GM23338 (cell line): Measurements from ENCODE around the gene OR56A4. TPM values are rescaled to one million over a fixed set of nuclear protein-coding genes. Genes with fewer than 3 reads are reported as not detected.

Experiments
- ATAC-seq: fragments of 200-7000 bp; cut with Tn5 transposase; 3 replicates; pipeline ENCODE4 v1.9.1; 2020
- DNase-seq: peaks from one replicate; pipeline ENCODE4 v3.0.0-alpha.2; 2015; ENCODE audit warnings: low spot score
- H2AFZ ChIP-seq: fragments of 200-600 bp; sonication (generic); 2 replicates; pipeline ENCODE4 v1.8.0; 2016; ENCODE audit warnings: antibody characterized with exemption, mild to moderate bottlenecking, moderate library complexity
- H3F3A ChIP-seq: fragments of 200-600 bp; sonication (generic); replicated peaks from 2 replicates; pipeline ENCODE4 v1.8.0; 2017; ENCODE audit warnings: antibody characterized with exemption, mixed run types, low read depth
- H3K27ac ChIP-seq: fragments of 200-600 bp; sonication (generic); 2 replicates; pipeline ENCODE4 v1.6.1; 2016; ENCODE audit warnings: low read depth
- H3K27me3 ChIP-seq: fragments of 200-600 bp; sonication (generic); 2 replicates; pipeline ENCODE4 v1.8.0; 2016; ENCODE audit warnings: mild to moderate bottlenecking, mixed run types, moderate library complexity; ENCODE audit not compliant: insufficient read depth
- H3K36me3 ChIP-seq: fragments of 200-600 bp; sonication (generic); 2 replicates; pipeline ENCODE4 v1.8.0; 2016; ENCODE audit warnings: mild to moderate bottlenecking; ENCODE audit not compliant: insufficient read depth
- H3K4me1 ChIP-seq: fragments of 200-600 bp; sonication (generic); 2 replicates; pipeline ENCODE4 v1.8.0; 2016; ENCODE audit warnings: mild to moderate bottlenecking, moderate library complexity; ENCODE audit not compliant: insufficient read depth
- H3K4me2 ChIP-seq: fragments of 200-600 bp; sonication (generic); 2 replicates; pipeline ENCODE4 v1.7.1; 2017; ENCODE audit warnings: mixed run types
- H3K4me3 ChIP-seq: fragments of 200-600 bp; sonication (generic); 2 replicates; pipeline ENCODE4 v1.6.1; 2016; ENCODE audit warnings: mixed run types
- H3K79me2 ChIP-seq: fragments of 200-600 bp; sonication (generic); replicated peaks from 2 replicates; pipeline ENCODE4 v1.8.0; 2017; ENCODE audit warnings: mild to moderate bottlenecking; ENCODE audit not compliant: insufficient read depth
- H3K9me2 ChIP-seq: fragments of 200-600 bp; sonication (generic); 2 replicates; pipeline ENCODE4 v1.8.0; 2017; ENCODE audit not compliant: insufficient read depth
- H4K20me1 ChIP-seq: fragments of 200-600 bp; sonication (generic); replicated peaks from 2 replicates; pipeline ENCODE4 v1.8.0; 2017; ENCODE audit warnings: mild to moderate bottlenecking; ENCODE audit not compliant: insufficient read depth
- H3K27ac Mint-ChIP-seq: 2 replicates; pipeline ENCODE4 v1.8.0; 2020; ENCODE audit warnings: inconsistent platforms, mild to moderate bottlenecking, moderate library complexity, mixed read lengths
- H3K27me3 Mint-ChIP-seq: 3 replicates; pipeline ENCODE4 v1.8.0; 2022; ENCODE audit warnings: low read depth, mild to moderate bottlenecking, moderate library complexity, mixed read lengths, inconsistent platforms; ENCODE audit not compliant: insufficient read depth, poor library complexity
- H3K36me3 Mint-ChIP-seq: 3 replicates; pipeline ENCODE4 v1.8.0; 2021; ENCODE audit warnings: low read depth, mild to moderate bottlenecking, inconsistent platforms, moderate library complexity, mixed read lengths
- H3K4me1 Mint-ChIP-seq: 3 replicates; pipeline ENCODE4 v1.8.0; 2020; ENCODE audit warnings: mild to moderate bottlenecking, inconsistent platforms, mixed read lengths
- H3K4me3 Mint-ChIP-seq: 3 replicates; pipeline ENCODE4 v1.8.0; 2021; ENCODE audit warnings: moderate library complexity, mild to moderate bottlenecking, inconsistent platforms, mixed read lengths
- H3K9me3 Mint-ChIP-seq: 3 replicates; pipeline ENCODE4 v1.8.0; 2020; ENCODE audit warnings: moderate library complexity, mild to moderate bottlenecking, inconsistent platforms, mixed read lengths
- EZH2phosphoT487 ChIP-seq: fragments of 200-600 bp; sonication (generic); IDR thresholded peaks from one replicate; pipeline ENCODE4 v1.8.1; 2018; ENCODE audit warnings: antibody characterized with exemption; ENCODE audit not compliant: unreplicated experiment
- POLR2AphosphoS5 ChIP-seq: IDR thresholded peaks from 2 replicates; pipeline ENCODE4 v1.6.1; 2016; ENCODE audit warnings: antibody characterized with exemption, low read depth
- REST ChIP-seq: IDR thresholded peaks from one replicate; pipeline ENCODE4 v1.6.1; 2018; ENCODE audit warnings: antibody characterized with exemption; ENCODE audit not compliant: unreplicated experiment
- STAT1 ChIP-seq: IDR thresholded peaks from one replicate; pipeline ENCODE4 v1.6.1; 2016; ENCODE audit warnings: antibody characterized with exemption; ENCODE audit not compliant: unreplicated experiment
- ZNF331 ChIP-seq: fragments of 250-450 bp; sonication (Bioruptor Pico); IDR thresholded peaks from 2 replicates; pipeline ENCODE4 v1.5.0; 2020; ENCODE audit warnings: low read depth, mild to moderate bottlenecking, moderate library complexity
- long read RNA-seq: library from polyadenylated mRNA; unstranded; transcript quantifications from one replicate; pipeline ENCODE4 v2.0.0, GENCODE V29; 2020; ENCODE audit not compliant: unreplicated experiment
- polyA plus RNA-seq: library from polyadenylated mRNA; unstranded; fragments of >200 nt; fragmentation: Nextera tagmentation; extraction: Ambion mirVana; gene quantifications from 2 replicates; pipeline ENCODE4 v1.2.1, GENCODE V29; 2016
- total RNA-seq: library from RNA; depleted of rRNA; stranded (reverse); fragments of >200 nt; shearing (Covaris generic); gene quantifications from 2 replicates; pipeline ENCODE4 v1.2.3, GENCODE V29; 2014; rRNA removed

Gene OR56A4
- total RNA-seq, result 0.10 and 0.23 TPM in 2 replicates
- polyA plus RNA-seq, result 0.16 and 0.23 TPM in 2 replicates
- long read RNA-seq, result 0 reads

GRCh38 chr11:6006846-6007245, at the start of gene OR56A4:
Gene OR56A4 (minus strand): TSS chr11:6006946. CDS start chr11:6002992, 3,954 bp downstream.
- no peaks in the 10 kb centered on the region for H3K9me2 ChIP-seq
- H4K20me1 ChIP-seq, result no peaks in the 10 kb centered on the region
- no peaks in the 10 kb centered on the region for H3K36me3 Mint-ChIP-seq
- H2AFZ ChIP-seq, result no peak within 1 kb of the TSS
- TF ChIP-seq POLR2AphosphoS5, result no peak
- TF ChIP-seq EZH2phosphoT487, result no peak
- TF ChIP-seq STAT1, result no peak
- TF ChIP-seq ZNF331 (CRISPR knock-in tag), result no peak
- H3K27ac ChIP-seq, result no peak within 1 kb of the TSS
- no peak within 1 kb of the TSS for H3K4me2 ChIP-seq
- no peaks in the 10 kb centered on the region for H3K36me3 ChIP-seq
- no peak within 1 kb of the TSS for H3K4me3 Mint-ChIP-seq
- no peak within 1 kb of the TSS for H3K4me3 ChIP-seq
- H3K9me3 Mint-ChIP-seq, result no peaks in the 10 kb centered on the region
- DNase-seq (no peak), ATAC-seq (no peak)
- H3K4me1 Mint-ChIP-seq, result no peaks in the 10 kb centered on the region
- H3F3A ChIP-seq, result no peaks in the 10 kb centered on the region
- no peak within 1 kb of the TSS for H3K27ac Mint-ChIP-seq
- no peaks in the 10 kb centered on the region for H3K27me3 ChIP-seq
- H3K4me1 ChIP-seq, result no peaks in the 10 kb centered on the region
- H3K27me3 Mint-ChIP-seq, result no peaks in the 10 kb centered on the region
- H3K79me2 ChIP-seq, result no peaks in the 10 kb centered on the region

- H3K9me3 Mint-ChIP-seq, result no peaks in the 10 kb centered on the region
Measured at GRCh38 chr11:6055569-6055968, 48.8 kb upstream of the OR56A4 start.

More at GRCh38 chr11:6055569-6055968, 48.8 kb upstream of the OR56A4 start:
- no peaks in the 10 kb centered on the region for H3K27me3 ChIP-seq
- 0 out of 2 replicates have a peak, but pooled peaks cover 6% of the 10 kb centered on the region for H3K4me1 ChIP-seq
- H3K36me3 Mint-ChIP-seq, result no peaks in the 10 kb centered on the region
- H3K9me2 ChIP-seq, result no peaks in the 10 kb centered on the region
- TF ChIP-seq REST, result no peak
- H2AFZ ChIP-seq, result no peak overlapping the region
- H3K27ac ChIP-seq, result no peak overlapping the region
- no peak overlapping the region for H3K4me3 ChIP-seq
- H3K27me3 Mint-ChIP-seq, result peaks cover 1% of the 10 kb centered on the region
- H3K36me3 ChIP-seq, result no peaks in the 10 kb centered on the region
- no peak overlapping the region for H3K27ac Mint-ChIP-seq
- H4K20me1 ChIP-seq, result no peaks in the 10 kb centered on the region
- peaks cover 5% of the 10 kb centered on the region; the same call in 2 of the 3 replicates for H3K4me1 Mint-ChIP-seq
- H3K4me2 ChIP-seq, result no peak overlapping the region
- no peak overlapping the region for H3K4me3 Mint-ChIP-seq
- H3K79me2 ChIP-seq, result no peaks in the 10 kb centered on the region
- no peak for DNase-seq
- no peak for ATAC-seq
- no peaks in the 10 kb centered on the region for H3F3A ChIP-seq
